GM19193 (cell line): ENCODE results near the gene PLD4.

Experiments
- POLR2A ChIP-seq: IDR thresholded peaks from 4 replicates; pipeline ENCODE4 v1.6.1; 2011; ENCODE audit not compliant: insufficient read depth, insufficient read length; ENCODE audit errors: extremely low read depth

Gene PLD4

DNA sequence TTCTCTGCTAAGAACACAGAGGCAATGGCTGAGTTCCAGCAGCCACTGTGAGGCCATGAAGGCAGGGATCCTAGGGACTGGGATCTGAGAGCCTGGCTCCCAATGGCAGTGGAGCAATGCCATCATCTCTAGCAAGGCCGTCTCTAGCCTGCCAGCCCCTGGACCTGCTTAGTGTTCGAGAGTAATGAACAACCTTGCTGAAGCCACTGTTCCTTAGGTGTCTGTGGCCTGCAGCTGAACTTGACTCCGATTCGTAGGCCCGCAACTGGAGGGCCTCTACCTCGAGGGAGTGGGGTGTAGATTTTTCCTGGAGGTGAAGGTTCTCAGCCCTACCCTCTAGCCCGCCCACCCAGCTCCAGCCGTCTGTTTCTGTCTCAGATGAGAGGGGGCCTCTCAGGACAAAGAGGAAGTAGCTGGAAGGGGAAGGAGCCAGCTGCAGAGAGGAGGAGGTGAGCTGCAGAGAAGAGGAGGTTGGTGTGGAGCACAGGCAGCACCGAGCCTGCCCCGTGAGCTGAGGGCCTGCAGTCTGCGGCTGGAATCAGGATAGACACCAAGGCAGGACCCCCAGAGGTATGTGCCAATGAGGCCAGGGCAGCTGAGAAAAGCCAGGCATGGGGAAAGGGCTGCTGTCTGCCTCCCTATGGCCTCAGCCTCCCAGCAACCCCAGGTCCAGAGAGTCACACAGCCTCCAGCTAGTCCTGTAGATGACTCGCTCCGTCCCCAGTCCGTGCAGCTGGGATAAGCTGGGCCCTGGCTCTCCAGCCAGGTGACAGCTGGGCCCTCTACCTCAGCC is at the start of gene PLD4:
PLD4 (plus strand) TSS at position 459 of the 793 bp plus-strand sequence. CDS start 2,262 bp downstream, outside the sequence.
- TF ChIP-seq POLR2A = no peak

DNA sequence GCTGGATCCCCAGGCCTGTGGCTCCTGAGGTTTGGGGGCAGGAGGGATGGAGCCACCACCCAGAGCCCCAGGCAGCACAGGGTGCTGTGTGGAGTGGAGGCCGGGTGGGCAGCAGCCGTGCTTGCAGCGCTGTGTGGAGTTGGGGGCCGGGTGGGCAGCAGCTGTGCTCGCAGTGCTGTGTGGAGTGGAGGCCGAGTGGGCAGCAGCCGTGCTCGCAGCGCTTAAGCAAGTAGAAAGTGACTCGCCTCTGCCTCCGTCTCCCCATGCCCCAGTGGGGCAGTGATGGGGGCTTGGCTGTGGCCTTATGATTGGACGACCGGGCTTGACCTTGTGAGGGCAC is 49.3 kb upstream of the PLD4 start:
- TF ChIP-seq POLR2A = no peak

DNA sequence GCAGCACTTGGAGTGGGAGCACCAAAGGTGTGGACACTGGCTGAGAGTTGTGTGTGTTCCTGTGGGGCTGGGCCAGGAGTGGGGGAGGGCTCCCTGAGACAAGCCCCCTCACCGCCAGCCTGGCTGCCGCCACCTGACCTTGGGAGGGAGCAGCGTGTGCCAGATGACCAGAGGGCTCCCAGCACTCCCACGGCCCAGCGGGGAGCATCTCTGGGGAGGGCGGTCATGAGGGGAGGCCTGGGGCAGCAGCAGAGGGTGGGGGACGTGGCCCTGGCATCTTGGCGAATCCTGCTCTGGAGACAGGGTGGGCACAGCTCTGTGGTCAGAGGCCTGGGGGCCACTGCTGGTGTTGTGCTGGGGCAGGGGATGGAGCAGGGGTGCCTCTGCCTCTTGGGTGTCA is 48.9 kb upstream of the PLD4 start:
- no peak for TF ChIP-seq POLR2A

DNA sequence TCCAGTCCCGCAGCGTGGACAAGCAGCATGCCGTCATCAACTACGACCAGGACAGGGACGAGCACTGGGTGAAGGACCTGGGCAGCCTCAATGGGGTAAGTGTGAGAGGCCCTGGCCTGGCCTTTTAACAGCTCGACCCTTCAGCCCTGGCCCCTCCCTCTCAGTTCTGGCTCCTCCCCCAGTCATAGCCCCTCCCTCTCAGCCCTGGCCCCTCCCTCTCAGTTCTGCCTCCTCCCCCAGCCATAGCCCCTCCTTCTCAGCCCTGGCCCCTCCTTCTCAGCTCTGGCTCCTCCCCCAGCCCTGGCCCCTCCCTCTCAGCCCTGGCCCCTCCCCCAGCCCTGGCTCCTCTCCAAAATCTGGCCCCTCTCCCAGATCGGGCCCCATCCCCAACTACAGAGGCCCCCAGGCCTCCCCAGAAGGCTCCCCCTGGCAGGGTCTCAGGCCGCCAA is 48.4 kb upstream of the PLD4 start:
- no peak for TF ChIP-seq POLR2A

- no peak for TF ChIP-seq POLR2A
Measured at GRCh38 chr14:104877066-104877805, 47.4 kb upstream of the PLD4 start.

GRCh38 chr14:104877806-104878550 is 46.7 kb upstream of the PLD4 start:
- TF ChIP-seq POLR2A = no peak

DNA sequence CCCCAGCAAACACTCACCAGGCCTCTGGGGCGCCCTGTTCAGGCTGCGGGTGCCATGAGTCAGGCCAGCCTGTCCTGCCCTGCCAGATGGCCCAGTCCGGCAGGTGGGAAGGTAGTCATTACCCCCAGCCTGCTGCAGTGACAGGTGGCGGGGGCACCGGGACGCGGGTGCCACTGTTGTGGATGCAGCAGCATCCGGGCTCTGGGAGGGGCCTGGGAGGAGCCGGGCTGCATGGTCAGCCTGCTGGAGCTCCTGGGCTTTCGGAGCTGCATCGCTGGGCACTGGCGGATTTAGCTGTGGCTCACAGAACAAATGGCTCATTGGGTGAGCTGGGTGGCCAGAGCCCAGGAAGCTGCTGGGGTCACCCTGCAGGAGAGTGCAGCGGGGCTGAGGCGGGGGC is 46.1 kb upstream of the PLD4 start:
- no peak for TF ChIP-seq POLR2A

- TF ChIP-seq POLR2A = no peak
Measured at GRCh38 chr14:104879201-104879982, 45.3 kb upstream of the PLD4 start.

- TF ChIP-seq POLR2A = no peak
Measured at GRCh38 chr14:104879983-104880565, 44.6 kb upstream of the PLD4 start.

DNA sequence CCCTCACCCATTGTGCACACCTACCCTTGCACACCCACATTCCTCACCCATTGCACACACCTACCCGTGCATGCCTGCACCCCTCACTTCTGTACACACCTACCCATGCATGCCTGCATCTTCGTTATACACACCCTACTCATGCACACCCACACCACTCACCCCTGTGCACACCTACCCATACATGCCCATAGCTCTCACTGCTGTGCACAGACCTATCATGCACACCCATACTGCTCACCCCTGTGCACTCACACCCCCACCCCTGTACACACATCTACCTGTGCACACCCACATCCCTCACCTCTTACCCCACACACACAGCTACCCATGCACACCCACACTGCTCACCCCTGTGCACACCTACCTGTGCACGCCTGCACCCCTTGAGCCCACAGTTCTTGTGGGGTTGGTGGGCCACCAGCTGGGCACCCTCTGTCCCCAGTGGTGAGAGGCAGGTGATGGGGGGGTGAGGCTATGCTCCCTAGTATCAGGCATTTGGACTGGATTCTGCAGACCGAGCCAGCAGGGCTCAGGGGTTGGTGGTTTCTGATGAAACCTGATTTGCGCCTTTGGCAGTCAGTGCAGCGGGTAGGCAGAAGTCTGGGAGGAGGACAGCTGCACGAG is 44.0 kb upstream of the PLD4 start:
- TF ChIP-seq POLR2A = no peak

- no peak for TF ChIP-seq POLR2A
Measured at GRCh38 chr14:104881369-104881979, 43.2 kb upstream of the PLD4 start.

DNA sequence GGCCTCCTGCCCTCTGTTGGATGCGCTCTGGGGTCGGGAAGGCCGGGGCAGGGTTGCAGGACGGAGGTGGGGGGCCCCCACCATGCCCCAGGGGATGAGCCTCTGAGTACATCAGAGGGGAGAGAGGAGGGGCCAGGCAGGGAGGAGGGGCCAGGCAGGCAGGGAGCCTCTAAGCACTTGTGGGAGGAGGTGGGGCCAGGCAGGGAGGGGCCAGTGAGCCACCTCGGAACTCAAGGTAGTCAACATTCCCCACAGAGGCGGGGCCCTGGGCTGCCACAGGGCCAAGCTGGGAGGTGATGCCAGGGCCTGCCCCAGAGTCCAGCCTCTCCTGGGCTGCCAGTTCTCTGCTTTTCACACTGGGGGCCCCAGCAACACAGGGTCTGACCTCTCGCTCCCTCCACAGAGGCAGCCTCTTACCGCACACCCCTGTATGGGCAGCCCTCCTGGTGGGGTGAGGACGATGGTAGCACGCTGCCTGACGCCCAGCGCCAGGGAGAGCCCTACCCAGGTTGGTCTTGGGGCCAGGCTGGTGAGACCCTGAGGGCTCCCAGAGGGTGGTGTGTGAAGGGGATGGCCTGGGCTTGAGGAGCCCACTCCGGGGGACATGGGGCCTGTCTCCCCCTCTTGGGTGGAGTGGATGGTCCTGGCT is 42.2 kb upstream of the PLD4 start:
- no peak for TF ChIP-seq POLR2A
